DMS79 (cell line): Measurements from ENCODE around the gene TNNT3.
"Not testable (repeated sequence)": the region's sequence is repeated elsewhere in the genome, so short reads cannot be mapped to it uniquely, and the experiment has no call there.

Experiments used
- DNase-seq: peaks from one replicate; lab custom pipeline; 2025; lab: John Stamatoyannopoulos, UW

The TNNT3 gene

GRCh38 chr11:1919391-1920127 lies at the start of gene TNNT3:
Gene TNNT3, plus strand, starts transcription at chr11:1919703. Its CDS starts 3,172 bp downstream, at chr11:1922875.
- DNase-seq, result no peak

- DNase-seq, result no peak
Observed at GRCh38 chr11:1870326-1870696, 49.2 kb upstream of the TNNT3 start.

- no peak for DNase-seq
Observed at GRCh38 chr11:1870721-1871466, 48.6 kb upstream of the TNNT3 start.

GRCh38 chr11:1871531-1871930 lies 48.0 kb upstream of the TNNT3 start:
- no peak for DNase-seq

GRCh38 chr11:1872267-1872985 lies 47.1 kb upstream of the TNNT3 start:
- no peak for DNase-seq

- no peak for DNase-seq
Observed at GRCh38 chr11:1873048-1873812, 46.3 kb upstream of the TNNT3 start.

- DNase-seq, result not testable (repeated sequence)
Observed at GRCh38 chr11:1873813-1874150, 45.7 kb upstream of the TNNT3 start.

GRCh38 chr11:1874441-1875092 lies 44.9 kb upstream of the TNNT3 start:
- DNase-seq, result not testable (repeated sequence)

- DNase-seq, result no peak
Observed at GRCh38 chr11:1875093-1875850, 44.2 kb upstream of the TNNT3 start.

- DNase-seq, result not testable (repeated sequence)
Observed at GRCh38 chr11:1875851-1876301, 43.6 kb upstream of the TNNT3 start.

GRCh38 chr11:1876361-1877063 lies 43.0 kb upstream of the TNNT3 start:
- no peak for DNase-seq

GRCh38 chr11:1877211-1878136 lies 42.0 kb upstream of the TNNT3 start:
- no peak for DNase-seq

GRCh38 chr11:1878137-1879031 lies 41.1 kb upstream of the TNNT3 start:
- DNase-seq, result no peak

GRCh38 chr11:1879342-1879940 lies 40.1 kb upstream of the TNNT3 start:
- no peak for DNase-seq

GRCh38 chr11:1879941-1880720 lies 39.4 kb upstream of the TNNT3 start:
- DNase-seq, result no peak

GRCh38 chr11:1880746-1881441 lies 38.6 kb upstream of the TNNT3 start:
- no peak for DNase-seq
